GM21381 (cell line): Measurements from ENCODE around the gene SLC34A1.
"Not testable (repeated sequence)": the region's sequence is repeated elsewhere in the genome, so short reads cannot be mapped to it uniquely, and the experiment has no call there.

Source experiments
- ATAC-seq: cut with Tn5 transposase; IDR thresholded peaks from one replicate; pipeline ENCODE4 v1.9.1; 2021; ENCODE audit warnings: mild to moderate bottlenecking, moderate library complexity; ENCODE audit not compliant: unreplicated experiment

SLC34A1 gene

DNA sequence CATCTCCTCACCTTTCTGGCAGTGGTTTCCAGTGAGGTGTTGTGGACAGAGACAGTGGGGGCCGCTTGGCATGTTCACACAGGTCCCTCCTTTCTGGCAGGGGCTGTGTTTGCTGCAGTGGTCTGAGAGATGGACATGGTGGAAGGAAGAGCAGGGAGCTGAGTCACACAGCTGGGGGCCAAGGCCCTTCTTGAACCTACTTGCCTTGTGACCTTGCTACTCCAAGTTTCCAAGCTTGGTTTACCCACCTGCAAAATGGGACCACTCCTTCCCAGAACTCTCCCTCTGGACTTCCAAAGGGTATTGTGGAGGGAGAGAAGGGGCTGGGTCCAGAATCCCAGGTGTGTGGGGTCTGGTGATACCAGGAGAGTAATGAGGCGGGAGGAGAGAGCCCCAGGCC lies 21.1 kb downstream of the SLC34A1 start:
- no peak for ATAC-seq

DNA sequence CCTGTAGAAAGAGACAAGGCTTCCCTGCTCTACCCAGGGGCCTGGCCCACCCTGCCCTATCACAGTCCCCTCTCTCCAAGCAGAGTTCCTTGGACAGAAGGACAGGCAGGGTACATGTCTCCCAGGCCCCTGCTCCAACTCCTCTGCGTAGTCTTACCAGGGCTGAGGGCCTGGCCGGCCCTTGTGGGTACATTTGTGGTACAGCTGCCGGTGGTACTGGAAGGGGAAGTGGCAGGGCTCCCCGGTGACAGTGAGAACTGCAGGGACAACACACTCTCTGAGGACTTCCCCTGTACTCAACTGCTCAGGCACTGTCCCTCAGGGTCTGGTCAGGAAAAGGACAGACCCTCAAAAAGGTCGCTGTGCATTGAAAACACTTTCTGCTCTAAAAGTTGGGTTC lies 21.6 kb downstream of the SLC34A1 start:
- no peak for ATAC-seq

DNA sequence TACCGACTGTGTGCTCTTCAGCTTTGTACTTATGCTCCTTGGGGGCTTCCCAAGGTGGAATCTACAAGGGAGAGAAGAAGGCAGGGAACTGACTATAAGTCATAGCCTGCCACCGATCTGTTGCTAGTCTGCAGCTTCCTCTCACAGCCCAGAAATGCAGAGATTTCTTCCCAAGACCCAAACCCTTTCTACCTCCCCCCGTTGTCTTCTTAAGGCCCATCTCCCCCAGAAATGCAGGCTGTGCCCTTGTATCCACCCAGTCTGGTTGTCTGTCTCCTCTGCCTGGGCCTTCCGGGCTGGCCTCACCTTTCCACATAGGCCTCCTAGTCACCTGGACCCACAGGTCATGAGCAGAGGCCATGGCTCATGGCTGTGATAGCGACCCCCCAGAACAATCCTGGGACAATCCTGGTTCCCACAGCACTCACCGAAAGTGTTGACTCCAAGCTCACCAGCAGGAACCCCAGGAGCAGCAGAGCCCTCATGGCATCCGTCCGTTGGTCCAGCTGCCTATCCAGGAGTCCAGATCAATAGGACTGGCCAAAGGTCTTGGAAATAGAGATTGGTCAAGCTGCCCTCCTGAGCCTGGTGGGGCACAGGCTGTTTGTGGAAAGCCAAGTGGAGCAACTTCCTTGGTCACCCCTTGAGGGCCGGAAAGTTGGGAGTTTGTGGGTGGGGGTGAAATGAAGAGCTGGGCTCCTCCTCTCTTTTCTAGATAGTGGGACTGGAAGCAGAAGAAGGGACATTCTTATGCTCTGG lies 25.0 kb downstream of the SLC34A1 start, which contains the start of gene F12:
Gene F12 (minus strand): TSS at position 522 of the 759 bp plus-strand sequence. CDS start 37 bp downstream, at position 485.
- ATAC-seq = no peak

DNA sequence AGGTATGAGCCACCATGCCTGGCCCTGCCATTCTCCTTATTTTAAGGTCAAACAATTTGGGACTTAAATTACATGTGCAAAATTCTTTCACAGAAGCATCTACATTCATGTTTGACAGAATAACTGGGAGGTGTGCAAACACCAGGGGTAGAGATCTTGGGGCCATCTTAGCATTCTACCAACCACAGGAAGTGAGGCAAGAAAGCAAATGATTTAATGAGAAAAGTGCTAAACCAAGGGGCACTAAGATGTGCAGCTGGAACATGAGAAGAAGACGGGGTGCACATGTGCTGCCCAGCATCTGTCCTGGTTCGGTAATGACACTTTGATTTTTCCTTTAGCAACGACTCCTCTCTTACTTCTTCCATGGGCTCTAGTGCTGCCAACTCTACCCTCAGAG lies 26.3 kb downstream of the SLC34A1 start:
- no peak for ATAC-seq

DNA sequence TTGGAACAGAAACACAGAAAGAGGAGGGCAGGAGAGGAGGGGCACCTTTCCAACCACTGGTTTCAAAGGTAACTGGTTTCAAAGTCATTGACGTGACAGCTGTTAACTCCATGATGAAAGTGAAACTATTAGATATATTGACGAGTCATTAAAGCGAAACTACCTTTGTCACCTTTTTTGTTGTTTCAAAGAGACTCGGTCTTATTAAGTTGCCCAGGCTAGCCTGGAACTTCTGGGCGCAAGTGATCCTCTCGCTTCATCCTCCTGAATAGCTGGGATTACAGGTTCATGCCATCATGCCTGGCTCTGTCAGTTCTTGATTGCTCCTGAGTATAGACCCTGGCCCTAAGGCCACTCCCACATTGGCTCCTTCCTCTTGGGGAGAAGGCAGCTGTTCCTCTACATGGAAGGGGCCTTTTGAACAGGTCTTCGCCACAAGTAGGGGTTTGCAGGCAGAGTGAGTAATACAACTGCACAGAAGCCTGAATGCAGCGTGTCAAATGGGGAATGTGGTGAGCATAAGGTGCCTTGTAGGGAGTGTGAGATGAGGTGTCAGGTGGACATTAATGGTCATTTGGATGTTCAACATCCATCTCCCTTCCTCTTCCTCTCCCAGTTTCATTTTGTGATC lies 28.5 kb downstream of the SLC34A1 start:
- ATAC-seq = peak; percentile 63

DNA sequence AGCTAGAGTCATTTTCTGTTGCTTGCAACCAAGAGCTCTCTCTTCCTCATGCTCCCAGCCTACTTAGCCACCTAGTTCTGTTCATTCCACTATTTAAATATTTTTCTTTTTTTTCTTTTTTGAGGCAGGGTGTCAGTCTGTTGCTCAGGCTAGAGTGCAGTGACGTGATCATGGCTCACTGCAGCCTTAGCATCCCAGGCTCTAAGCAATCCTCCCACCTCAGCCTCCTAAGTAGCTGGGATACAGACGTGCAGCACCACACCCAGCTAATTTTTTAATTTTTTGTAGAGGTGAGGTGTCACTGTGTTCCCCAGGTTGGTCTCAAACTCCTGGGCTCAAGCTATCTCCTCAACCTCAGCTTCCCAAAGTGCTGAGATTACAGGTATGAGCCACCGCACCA lies 30.2 kb downstream of the SLC34A1 start:
- ATAC-seq = no peak

DNA sequence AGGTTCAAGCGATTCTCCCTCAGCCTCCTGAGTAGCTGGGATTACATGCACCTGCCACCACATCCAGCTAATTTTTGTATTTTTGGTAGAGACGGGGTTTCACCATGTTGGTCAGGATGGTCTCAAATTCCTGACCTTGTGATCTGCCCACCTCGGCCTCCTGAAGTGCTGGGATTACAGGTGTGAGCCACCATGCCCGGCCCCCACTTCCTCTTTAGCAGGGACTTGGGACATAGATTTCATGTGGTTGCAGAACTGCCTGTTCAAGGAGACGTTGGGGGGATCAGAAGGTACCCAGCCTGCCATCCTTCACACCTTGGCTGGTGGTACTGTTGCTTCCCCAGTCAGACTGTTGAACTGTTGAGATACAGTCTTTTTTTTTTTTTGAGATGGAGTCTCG lies 32.8 kb downstream of the SLC34A1 start:
- not testable (repeated sequence) for ATAC-seq

DNA sequence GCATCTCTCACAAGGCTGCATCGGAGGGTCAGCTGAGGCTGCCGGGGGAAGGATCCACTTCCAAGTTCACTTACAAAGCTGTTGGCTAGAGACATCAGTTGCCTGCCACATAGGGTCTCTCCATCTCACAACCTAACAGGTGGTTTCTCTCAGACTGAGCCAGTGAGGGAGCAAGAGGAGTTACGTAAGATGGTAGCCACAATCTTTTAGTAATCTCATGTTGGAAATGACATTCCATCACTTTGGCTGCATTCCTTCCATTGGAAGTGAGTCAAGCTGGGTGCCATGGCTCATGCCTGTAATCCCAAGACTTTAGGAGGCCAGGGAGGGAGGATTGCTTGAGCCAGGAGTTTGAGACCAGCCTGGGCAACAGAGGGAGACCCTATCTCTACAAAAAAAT lies 34.8 kb downstream of the SLC34A1 start:
- ATAC-seq = no peak

DNA sequence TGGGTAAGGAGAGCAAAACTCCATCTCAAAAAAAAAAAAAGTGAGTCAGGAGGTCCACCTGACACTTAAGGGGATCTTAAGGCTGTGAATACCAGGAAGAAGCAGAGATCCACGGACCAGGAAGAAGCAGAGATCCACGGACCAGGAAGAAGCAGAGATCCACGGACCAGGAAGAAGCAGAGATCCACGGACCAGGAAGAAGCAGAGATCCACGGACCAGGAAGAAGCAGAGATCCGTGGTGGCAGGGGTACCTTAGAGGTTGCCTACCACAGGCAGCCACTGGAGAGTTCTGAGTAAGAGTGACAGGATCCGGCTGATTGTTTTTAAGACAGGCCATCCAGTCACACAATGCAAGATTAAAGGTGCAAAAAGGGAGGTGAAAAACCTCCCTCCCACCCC lies 36.2 kb downstream of the SLC34A1 start:
- ATAC-seq = not testable (repeated sequence)

DNA sequence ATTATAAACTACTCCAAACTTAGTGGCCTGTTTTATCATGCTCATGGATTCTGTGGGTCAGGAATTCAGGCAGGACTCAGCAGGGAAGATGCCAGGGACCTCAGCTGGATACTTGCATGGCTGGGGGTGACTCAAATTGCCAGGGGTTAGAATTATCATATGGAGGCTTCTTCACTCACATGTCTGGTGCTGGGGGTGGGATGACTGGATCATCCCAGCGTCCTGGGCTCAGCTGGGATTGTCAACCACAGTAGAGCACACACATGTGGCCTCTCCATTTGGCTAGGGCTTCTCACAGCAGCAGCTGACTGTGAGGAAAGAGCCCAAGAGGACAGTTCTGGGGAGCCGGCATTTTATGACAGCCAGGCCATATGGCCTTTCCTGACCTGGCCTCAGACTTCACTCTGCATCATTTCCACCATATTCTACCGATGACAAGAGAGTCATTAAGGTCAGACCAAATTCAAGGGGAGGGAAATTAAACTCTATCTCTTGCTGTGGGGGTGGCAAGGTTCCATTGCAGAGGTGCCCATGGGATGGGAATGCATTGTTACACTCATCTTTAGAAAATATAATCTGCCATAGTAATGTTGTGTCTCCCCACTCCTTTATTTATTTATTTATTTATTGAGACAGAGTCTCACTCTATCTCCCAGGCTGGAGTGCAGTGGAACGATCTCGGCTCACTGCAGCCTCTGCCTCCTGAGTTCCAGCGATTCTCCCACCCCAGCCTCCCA lies 37.0 kb downstream of the SLC34A1 start:
- no peak for ATAC-seq

DNA sequence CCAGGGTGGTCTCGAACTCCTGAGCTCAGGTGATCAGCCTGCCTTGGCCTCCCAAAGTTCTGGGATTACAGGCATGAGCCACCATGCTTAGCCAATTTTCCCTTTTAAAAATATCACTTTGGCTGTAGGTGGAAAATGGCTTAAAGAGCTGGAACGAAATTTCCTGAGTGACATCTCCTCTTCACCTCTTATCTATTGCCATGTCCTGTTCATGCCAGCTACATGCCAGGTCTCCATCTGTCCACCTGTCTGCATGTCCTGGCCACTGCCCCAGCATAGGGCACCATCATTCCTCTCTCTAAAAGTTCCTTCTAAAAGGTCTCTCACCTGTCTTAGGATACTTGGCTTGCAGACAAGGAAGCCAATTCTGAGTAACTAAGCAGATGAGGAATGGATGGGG lies 39.4 kb downstream of the SLC34A1 start:
- no peak for ATAC-seq

DNA sequence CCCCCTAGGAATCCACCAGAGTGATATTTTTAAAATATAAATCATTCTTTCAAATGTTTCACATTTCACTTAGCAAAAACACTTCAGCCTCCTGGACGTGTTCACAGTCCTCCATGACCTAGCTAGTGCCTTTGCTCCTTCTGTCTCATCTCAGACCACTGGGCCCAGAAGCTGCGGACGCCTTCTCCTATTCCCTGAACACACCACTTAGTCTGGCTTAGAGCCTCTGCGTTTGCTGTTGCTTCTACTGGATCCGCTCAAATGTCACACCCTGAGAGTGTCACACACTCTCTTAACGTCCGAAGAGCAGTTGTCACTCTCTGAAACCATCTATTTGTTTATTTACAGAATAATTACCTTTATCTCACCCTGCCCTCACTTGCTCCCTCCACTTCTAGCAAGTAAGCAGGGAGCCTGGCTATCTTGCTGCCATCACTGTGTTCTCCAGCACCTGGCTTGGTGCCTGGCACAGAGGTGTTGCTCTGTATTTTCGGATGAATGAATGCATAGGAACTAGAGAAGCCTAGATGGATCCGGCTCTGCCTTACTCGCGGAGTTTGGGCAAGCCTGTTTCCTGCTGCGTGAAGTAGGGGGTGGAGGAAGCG lies 41.1 kb downstream of the SLC34A1 start:
- no peak for ATAC-seq

DNA sequence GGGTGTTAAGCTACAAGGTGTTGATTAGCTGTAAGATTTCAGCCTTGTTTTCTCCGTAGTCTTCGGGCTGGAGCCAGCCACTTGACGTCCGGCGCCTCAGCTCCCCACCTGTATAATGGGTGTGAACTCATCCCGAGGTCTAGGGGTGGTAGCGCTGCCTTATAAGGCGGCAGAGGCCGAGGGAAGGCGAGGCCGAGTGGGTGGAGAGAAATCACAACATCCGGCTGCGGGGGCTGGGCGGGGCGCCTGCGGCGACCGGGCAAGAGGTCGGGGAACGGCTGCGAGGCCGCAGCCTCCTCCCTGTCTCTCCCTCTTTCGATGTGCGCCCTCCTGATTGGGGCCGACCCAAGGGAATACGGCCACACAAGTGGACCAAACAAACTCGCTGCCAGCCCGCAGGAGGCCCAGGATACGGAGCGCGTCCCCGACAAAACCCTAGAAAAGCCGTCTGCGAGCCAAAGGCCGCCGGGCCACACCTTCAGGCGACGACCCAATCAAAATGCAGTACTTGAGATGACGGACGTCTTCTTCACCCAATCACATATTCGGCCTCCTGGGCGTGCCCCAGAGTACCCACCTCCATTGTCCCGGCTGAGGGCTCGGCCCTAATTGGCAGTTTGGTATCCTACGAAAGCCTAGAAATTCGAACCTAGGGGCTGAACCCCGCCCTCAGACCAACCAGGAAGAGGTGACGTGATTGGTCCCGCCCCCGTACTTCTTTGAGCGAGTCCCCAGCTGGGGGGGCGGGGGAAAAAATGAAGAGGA lies 41.7 kb downstream of the SLC34A1 start:
- peak; percentile 71 for ATAC-seq

DNA sequence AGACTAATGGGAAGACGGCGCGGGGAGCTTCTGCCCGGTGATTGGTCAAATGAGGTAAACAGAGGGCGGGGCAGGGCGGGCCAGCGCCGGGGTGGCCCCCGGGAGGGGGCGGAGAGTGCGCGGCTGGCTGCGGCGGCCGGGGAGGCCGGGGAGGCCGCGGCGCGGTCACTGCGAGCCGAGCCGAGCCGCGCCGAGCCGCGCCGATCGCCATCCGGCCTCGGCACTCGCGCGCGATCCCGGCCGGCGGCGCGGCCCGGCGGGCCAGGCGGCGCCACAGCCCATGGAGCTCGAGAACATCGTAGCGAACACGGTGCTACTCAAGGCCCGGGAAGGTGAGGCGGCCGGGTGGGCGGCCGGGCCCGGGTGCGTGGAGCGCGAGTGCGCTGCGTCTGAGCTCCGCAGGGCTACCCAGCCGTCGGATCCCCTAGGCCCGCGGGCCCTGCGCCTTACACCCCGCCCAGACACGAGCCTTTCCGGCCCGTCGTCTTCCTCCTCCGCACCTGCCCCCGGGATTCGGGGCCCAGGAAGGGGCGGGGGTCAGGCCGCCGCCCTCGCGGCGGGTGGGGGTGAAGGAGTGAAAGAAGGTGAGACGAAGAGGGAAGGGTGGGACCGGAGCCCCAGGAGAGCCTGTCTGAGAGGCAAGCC lies 42.5 kb downstream of the SLC34A1 start, which contains the start of gene GRK6:
Gene GRK6 (plus strand): TSS at position 111 of the 645 bp plus-strand sequence. CDS start 170 bp downstream, at position 281.
- ATAC-seq = peak; percentile 7

DNA sequence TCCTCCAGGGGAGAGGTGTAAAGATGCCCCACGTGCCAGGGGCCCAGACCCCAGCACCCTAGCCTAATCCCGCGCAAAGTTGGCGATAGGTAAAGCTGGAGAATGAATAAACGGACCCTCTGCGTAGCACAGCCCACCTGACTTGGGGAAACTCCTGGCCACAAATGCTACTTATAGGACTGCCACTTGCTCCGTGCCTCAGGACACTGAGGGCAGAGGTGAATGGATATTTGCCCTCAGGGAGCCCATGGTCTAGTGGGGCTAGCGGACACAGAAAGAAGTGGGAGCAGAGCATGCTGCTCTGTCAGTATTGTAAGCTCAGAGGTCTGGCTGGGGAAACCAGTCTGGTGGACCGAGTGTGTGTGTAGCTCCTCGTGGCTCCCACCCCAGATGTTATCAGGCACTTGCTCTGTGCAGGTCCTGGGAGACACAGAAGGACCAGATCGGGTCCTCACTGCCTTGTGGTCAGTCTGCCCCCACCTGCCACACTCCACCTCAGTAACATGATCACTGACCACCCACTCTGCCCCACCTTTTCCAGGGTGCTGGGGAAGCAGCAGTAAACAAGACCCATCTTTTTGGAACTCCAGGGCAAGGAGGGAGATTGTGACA lies 43.1 kb downstream of the SLC34A1 start:
- no peak for ATAC-seq

DNA sequence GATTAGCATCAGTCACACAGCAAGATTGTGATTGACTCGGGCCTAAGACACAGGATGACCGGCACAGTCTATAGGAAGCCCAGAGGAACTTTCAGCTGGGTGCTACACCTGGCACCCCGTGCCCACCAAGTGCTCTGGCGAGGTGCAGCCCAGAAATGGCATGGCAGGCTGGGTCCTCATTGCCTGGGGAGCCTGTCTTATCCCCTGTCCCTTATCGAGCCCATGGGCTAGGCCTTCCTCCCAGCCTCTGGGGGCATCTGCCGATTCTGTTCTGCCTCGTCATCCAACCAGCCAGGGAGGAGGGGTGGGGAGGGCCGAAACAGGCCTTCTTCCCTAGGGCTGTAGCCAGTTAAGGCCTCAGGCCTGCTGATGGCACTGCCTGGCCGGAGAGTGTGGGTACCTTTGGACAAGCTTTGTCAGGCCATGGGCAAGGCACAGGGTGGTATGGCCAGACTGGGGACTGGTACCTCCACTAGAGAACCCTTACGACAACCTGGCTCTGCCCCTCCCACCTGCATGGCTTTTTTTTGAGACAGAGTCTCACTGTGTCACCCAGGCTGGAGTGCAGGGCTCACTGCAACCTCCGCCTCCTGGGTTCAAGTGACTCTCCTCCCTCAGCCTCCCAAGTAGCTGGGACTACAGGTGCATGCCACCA lies 43.8 kb downstream of the SLC34A1 start:
- ATAC-seq = no peak

DNA sequence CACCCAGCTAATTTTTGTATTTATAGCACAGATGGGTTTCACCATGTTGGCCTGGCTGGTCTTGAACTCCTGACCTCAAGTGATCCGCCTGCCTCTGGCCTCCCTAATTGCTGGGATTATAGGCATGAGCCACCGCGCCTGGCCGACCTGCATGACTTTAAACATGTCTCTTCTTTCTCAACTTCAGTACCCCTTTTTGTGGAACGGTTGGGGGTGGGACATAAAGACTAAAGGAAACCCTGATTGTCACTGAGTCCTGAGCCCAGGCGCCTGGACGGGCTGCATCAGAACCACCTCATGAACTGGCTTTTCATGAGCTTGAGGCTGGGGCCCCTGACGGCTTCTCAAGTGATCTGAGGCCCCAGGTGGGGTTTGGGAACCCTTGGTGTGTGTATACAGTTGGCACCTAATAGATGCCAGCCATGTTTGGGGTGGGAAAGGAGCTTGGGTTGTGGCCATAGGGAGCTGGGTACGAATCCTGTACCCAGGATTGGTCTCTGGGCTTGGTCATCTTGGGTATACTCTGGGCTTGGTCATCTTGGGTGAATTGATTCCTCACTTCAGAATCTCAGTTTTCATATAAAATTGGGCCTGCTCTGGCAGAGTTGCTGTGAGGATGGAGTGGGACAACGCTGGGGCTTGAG lies 44.5 kb downstream of the SLC34A1 start:
- no peak for ATAC-seq

DNA sequence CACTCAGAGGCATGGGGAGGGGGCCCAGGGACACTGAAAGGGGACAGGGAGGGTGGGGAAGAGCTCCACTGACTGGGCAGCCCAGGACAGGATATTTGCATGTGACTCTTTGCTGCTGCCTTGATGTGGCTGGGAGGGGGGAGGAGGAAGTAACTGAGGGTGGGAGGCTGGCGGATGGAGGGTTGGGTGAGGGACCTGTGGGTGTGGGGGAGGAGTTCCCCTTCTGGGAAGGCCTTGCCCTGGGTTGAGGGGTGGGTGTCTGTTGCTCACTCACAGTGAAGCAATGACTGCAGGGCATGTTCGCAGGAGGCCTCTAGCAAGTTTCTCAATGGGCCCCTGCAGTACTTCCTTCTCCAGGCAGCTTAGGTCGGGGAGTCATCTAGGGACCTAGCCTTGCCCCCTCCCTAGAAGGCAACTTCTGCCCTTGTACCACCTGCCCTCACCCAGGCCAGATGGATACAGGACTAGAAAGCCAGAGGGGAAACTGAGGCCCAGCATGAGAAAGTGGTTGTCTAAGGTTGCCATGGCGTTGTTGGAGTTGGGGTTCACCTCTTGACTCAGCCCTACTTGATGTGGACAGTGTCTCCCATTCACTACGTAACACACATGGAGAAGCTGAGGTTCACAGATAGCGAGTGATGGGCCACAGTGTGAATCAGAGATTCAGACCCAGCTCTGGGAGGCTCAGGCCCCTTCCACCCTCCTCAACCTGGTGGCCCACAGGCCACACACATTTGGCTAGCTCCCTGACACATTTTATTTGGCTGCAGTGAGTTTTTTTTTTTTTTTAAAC lies 45.2 kb downstream of the SLC34A1 start:
- no peak for ATAC-seq
